ENCODE measurements around the gene HSP90AA1. TPM values are rescaled to one million over a fixed set of nuclear protein-coding genes. Genes with fewer than 3 reads are reported as not detected.

The HSP90AA1 gene
- total RNA-seq, 4 donors from 2014 or later: 185 to 396 (median 265) TPM

- H3K27ac ChIP-seq: no peak overlapping the region
- H3K4me1 ChIP-seq: no peaks in the 10 kb centered on the region
- no peaks in the 10 kb centered on the region for H3K27me3 ChIP-seq
- WGBS, 2 donors: 91 to 93% methylated on average over 9 of the region's 9 CpGs
- TF ChIP-seq EP300 (IDR thresholded peaks at IDR 0.05): no peak
- TF ChIP-seq CTCF (IDR thresholded peaks at IDR 0.05): no peak
- TF ChIP-seq POLR2A (IDR thresholded peaks at IDR 0.05): no peak
- H3K36me3 ChIP-seq: peaks cover 3 to 100% (median 66%) of the 10 kb centered on the region in 3 donors
- H3K4me3 ChIP-seq: no peak overlapping the region
- no peak for DNase-seq (ENCODE audit: low spot score in 2 of 2)
- no peaks in the 10 kb centered on the region for H3K9me3 ChIP-seq
Measured at GRCh38 chr14:102035914-102036313, 50.9 kb downstream of the HSP90AA1 start.

GRCh38 chr14:102034301-102034700, 52.5 kb downstream of the HSP90AA1 start:
- DNase-seq (ENCODE audit: low spot score in 2 of 2): no peak
- Histone ChIP-seq H3K27ac (no peak overlapping the region), H3K9me3 (no peaks in the 10 kb centered on the region), H3K4me3 (no peak overlapping the region), H3K27me3 (no peaks in the 10 kb centered on the region), H3K4me1 (peaks cover 0 to under 1% (median 0%) of the 10 kb centered on the region in 4 donors), H3K36me3 (peaks cover 7 to 100% (median 58%) of the 10 kb centered on the region in 3 donors)
- no peak for TF ChIP-seq EP300 (IDR thresholded peaks at IDR 0.05)
- TF ChIP-seq CTCF (IDR thresholded peaks at IDR 0.05): no peak
- no peak for TF ChIP-seq POLR2A (IDR thresholded peaks at IDR 0.05)
- 88 to 94% methylated on average over 11 of the region's 11 CpGs for WGBS, 2 donors

DNA sequence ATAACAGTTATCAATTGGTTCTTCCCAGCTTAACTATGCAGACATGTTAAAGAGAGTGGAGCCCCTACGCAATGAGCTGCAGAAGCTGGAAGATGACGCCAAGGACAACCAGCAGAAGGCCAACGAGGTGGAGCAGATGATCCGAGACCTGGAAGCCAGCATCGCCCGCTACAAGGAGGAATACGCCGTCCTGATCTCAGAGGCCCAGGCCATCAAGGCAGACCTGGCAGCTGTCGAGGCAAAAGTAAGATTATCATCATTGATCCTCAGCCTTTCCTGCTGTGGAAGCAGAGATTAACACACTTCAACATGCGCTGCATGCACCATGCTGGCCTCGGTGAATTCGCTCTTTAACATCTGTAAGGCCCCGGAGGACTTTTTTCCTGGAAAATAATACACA, 53.6 kb downstream of the HSP90AA1 start:
- Histone ChIP-seq H3K27ac (no peak overlapping the region), H3K36me3 (peaks cover 12 to 100% (median 51%) of the 10 kb centered on the region in 3 donors), H3K4me1 (peaks cover 0 to 11% (median 3%) of the 10 kb centered on the region in 4 donors), H3K9me3 (no peaks in the 10 kb centered on the region), H3K27me3 (no peaks in the 10 kb centered on the region), H3K4me3 (no peak overlapping the region)
- DNase-seq (ENCODE audit: low spot score in 2 of 2): no peak
- 92 to 93% methylated on average over 13 of the region's 13 CpGs for WGBS, 2 donors
- no peak for TF ChIP-seq POLR2A (IDR thresholded peaks at IDR 0.05)
- no peak for TF ChIP-seq EP300 (IDR thresholded peaks at IDR 0.05)
- TF ChIP-seq CTCF (IDR thresholded peaks at IDR 0.05): no peak

Small RNA genes lying within 50 kb of the gene (small RNA-seq; reads per million reads assigned to genes)
- gene RN7SL472P: not detected

Other genes with a start within 250 kb of the HSP90AA1 start
- gene DYNC1H1, start 122.5 kb downstream of the HSP90AA1 start, total RNA-seq: 100 to 1,000 TPM; 506 to 690 (median 631) TPM
- 10 to 100 TPM; 15.0 to 26.7 (median 18.3) TPM for gene WDR20, start 52.9 kb upstream of the HSP90AA1 start, total RNA-seq
- 10 to 100 TPM; 27.6 to 29.3 (median 28.8) TPM for gene MOK, start 218.1 kb upstream of the HSP90AA1 start, total RNA-seq
- gene ZNF839, start 232.7 kb upstream of the HSP90AA1 start, total RNA-seq: 10 to 100 TPM; 10.6 to 19.9 (median 13.8) TPM